Thyroid gland (tissue), 4 donors: Measurements from ENCODE around the gene ARHGEF28.

Experiments
- POLR2A ChIP-seq, 2 donors: fragments of 450-650 bp; IDR thresholded peaks; one replicate each; pipeline ENCODE4 v1.6.1; 2017; ENCODE audit warnings: antibody characterized with exemption in 2 of 2, mild to moderate bottlenecking in 2 of 2, moderate library complexity in 1 of 2
- TF ChIP-seq, protein P1 (sequence below), 6 experiments: fragments of 200-600 bp in 3 of 6; fragments of 450-650 bp in 3 of 6; sonication (generic) in 3 of 6; IDR thresholded peaks; one replicate each; pipeline ENCODE4 v1.5.1; 2016 to 2019; ENCODE audit warnings: antibody characterized with exemption in 6 of 6, mild to moderate bottlenecking in 2 of 6, inconsistent platforms in 1 of 6, moderate library complexity in 1 of 6

DNA sequence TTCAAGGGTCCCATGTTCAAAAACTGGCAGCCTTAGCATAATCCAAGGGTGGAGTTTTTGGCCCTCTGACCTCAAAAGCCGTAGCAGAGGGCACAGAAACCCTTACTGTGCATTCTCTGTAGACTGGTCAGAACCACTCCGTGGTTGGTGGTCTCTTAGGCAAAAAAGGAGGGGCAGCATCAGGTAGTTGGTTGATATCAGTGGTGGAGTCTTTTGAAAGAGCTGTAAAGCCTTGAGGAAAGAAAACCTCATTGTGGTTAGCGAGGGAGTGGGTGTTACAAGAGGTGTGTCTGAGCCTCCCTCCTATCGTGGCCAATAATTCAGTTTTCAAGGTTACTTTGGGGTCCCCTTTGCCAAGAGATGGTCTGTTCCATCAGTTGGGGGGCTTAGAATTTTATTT, 40.9 kb downstream of the ARHGEF28 start:
- TF ChIP-seq, protein P1, sequence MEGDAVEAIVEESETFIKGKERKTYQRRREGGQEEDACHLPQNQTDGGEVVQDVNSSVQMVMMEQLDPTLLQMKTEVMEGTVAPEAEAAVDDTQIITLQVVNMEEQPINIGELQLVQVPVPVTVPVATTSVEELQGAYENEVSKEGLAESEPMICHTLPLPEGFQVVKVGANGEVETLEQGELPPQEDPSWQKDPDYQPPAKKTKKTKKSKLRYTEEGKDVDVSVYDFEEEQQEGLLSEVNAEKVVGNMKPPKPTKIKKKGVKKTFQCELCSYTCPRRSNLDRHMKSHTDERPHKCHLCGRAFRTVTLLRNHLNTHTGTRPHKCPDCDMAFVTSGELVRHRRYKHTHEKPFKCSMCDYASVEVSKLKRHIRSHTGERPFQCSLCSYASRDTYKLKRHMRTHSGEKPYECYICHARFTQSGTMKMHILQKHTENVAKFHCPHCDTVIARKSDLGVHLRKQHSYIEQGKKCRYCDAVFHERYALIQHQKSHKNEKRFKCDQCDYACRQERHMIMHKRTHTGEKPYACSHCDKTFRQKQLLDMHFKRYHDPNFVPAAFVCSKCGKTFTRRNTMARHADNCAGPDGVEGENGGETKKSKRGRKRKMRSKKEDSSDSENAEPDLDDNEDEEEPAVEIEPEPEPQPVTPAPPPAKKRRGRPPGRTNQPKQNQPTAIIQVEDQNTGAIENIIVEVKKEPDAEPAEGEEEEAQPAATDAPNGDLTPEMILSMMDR (IDR thresholded peaks at IDR 0.05): no peak
- no peak for TF ChIP-seq POLR2A (IDR thresholded peaks at IDR 0.05)
